GM06990 (cell line): ENCODE data around the gene ARHGEF4.

Experiments used
- DNase-seq: peaks from one replicate; pipeline ENCODE4 v3.0.0-alpha.2; 2011; ENCODE audit not compliant: insufficient read length; ENCODE audit errors: extremely low read depth
- H3K27me3 ChIP-seq: replicated peaks from 2 replicates; pipeline ENCODE4 v1.6.0; 2011; ENCODE audit warnings: low read length; ENCODE audit not compliant: control insufficient read depth, insufficient read depth
- H3K36me3 ChIP-seq: 2 replicates; pipeline ENCODE4 v1.5.1; 2011; ENCODE audit warnings: low read length; ENCODE audit not compliant: control insufficient read depth, insufficient read depth
- H3K4me3 ChIP-seq: replicated peaks from 2 replicates; pipeline ENCODE4 v1.5.1; 2011; ENCODE audit warnings: low read depth, mild to moderate bottlenecking, control low read depth, low read length
- CTCF ChIP-seq: IDR thresholded peaks from 2 replicates; pipeline ENCODE4 v1.5.1; 2011; ENCODE audit warnings: low read length, control low read depth, mild to moderate bottlenecking, inconsistent platforms; ENCODE audit not compliant: insufficient read depth, poor library complexity, severe bottlenecking

The ARHGEF4 gene

DNA sequence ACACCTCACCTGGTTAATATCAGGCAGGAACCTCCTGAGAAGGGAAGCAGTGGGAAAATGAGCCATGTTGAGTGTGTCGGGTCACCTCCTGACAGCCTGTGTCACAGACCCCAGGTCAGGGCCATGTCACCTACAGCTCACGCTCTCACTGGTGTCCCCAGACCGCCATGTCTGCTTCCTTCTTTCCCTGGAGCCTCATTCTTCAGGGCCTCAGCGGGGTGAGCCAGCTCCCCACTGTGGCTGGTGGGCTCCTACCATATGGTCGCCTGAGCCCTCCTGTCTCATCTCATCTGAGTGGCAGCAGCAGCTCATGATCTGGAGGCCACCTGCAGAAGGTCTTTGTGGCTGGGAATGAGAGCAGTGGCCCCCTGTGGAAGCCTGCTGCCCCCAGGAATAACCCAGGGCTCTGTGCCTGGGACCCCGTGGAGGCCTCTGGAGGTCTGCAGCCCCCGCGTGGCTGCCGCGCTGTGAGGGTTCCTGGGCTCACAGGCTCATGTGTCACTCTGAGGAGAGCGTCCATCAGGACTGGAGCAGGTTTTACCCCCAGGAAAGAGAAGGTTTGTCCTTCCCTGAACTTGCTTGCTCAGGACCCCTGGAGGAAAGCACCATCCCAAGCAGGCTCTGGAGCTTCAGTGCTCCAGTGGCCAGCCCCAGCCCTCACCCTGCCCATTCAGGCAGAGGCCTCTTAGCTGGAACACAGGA, 200.1 kb downstream of the ARHGEF4 start:
- no peaks in the 10 kb centered on the region; the same call in 1 of the 2 replicates for H3K27me3 ChIP-seq
- H3K4me3 ChIP-seq = no peak overlapping the region
- H3K36me3 ChIP-seq = no peaks in the 10 kb centered on the region
- DNase-seq = no peak
- no peak for TF ChIP-seq CTCF

GRCh38 chr2:131037398-131038257, 200.9 kb downstream of the ARHGEF4 start:
- no peak for DNase-seq
- Histone ChIP-seq H3K36me3 (no peaks in the 10 kb centered on the region), H3K4me3 (no peak overlapping the region), H3K27me3 (no peaks in the 10 kb centered on the region; the same call in 1 of the 2 replicates)
- no peak for TF ChIP-seq CTCF

GRCh38 chr2:131038258-131039100, 201.8 kb downstream of the ARHGEF4 start:
- TF ChIP-seq CTCF = no peak
- H3K27me3 ChIP-seq = no peaks in the 10 kb centered on the region; the same call in 1 of the 2 replicates
- DNase-seq = no peak

GRCh38 chr2:131039101-131039440, 202.4 kb downstream of the ARHGEF4 start:
- Histone ChIP-seq H3K36me3 (no peaks in the 10 kb centered on the region), H3K27me3 (no peaks in the 10 kb centered on the region; the same call in 1 of the 2 replicates), H3K4me3 (no peak overlapping the region)
- no peak for TF ChIP-seq CTCF
- DNase-seq = no peak

More at GRCh38 chr2:131038258-131039100, 201.8 kb downstream of the ARHGEF4 start:
- H3K36me3 ChIP-seq = no peaks in the 10 kb centered on the region
- no peak overlapping the region for H3K4me3 ChIP-seq

GRCh38 chr2:131039535-131039907, 202.8 kb downstream of the ARHGEF4 start:
- TF ChIP-seq CTCF = no peak
- DNase-seq = no peak
- H3K27me3 ChIP-seq = no peaks in the 10 kb centered on the region; the same call in 1 of the 2 replicates

More at GRCh38 chr2:131039535-131039907, 202.8 kb downstream of the ARHGEF4 start:
- no peaks in the 10 kb centered on the region for H3K36me3 ChIP-seq
- no peak overlapping the region for H3K4me3 ChIP-seq
